Stimulated activated CD4-positive, alpha-beta T cell treated with anti-CD3 and anti-CD28 coated beads, Interleukin-4, amount 100 ng/mL, for 1 hour (primary cell): Measurements from ENCODE around the gene ABCC2.

ENCODE experiments used
- DNase-seq: peaks from one replicate; pipeline ENCODE4 v3.0.0-alpha.2; 2020

Gene ABCC2

GRCh38 chr10:99777918-99778714 lies 4.3 kb upstream of the ABCC2 start:
- no peak for DNase-seq

GRCh38 chr10:99779335-99779734 lies 3.1 kb upstream of the ABCC2 start:
- DNase-seq: no peak

DNA sequence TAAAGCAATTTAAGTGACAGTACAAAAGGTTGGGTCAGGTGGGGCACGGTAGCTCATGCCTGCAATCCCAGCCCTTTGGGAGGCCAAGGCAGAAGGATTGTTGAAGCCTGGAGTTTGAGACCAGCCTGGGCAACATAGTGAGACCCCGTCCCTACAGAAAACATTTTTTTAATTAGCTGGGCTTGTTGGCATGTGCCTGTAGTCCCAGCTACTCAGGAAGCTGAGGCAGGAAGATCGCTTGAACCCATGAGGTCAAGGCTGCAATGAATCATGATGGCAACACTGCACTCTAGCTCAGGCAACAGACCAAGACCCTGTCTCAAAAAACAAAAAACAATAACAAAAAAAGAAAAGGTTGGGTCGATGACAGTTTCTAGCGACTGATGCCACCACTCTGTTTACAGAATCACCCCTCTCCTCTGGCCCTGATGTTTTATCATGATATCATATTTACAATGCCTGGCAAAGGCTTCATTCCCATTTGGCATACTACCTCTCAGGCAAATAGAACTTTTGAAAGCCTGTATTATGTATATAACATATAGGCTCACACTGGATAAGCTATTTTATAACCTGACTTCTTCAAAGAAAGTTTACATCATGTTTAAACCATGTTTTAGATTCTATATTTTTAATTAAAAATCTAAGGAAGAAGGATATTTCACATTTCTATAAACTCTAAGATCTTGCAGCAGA lies 558 bp upstream of the ABCC2 start:
- DNase-seq: no peak

DNA sequence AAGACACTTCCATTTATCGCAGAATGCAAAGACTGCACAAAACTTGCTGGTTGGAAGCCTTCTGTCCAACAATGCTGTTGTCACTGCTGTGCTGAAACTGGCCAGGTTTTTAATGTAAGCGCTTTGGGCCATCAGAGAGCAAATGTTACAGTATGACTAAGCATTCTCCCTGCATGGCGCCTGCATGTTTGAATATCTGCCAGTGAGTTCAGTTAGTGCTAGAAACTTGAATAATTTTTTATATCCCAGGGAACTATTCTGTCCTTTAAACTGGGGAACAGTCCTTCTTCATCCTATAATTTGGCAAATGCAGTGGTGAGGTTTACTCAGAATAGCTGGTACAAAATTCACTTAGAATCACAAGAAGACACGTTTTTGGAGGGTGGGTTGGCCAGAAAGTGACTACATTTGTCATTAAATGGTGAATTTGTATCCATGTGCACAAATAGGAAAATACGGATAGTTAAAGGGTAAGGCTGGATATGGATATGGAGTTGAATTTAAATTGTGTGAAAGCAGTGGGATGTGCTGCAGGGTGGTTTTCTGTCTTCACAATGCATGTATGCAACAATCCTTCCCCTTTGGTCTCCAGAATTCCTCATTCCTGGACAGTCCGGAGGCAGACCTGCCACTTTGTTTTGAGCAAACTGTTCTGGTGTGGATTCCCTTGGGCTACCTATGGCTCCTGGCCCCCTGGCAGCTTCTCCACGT lies 1.7 kb downstream of the ABCC2 start:
- DNase-seq: no peak

- no peak for DNase-seq
Measured at GRCh38 chr10:99784727-99785441, 2.4 kb downstream of the ABCC2 start.

GRCh38 chr10:99785646-99786045 lies 3.2 kb downstream of the ABCC2 start:
- no peak for DNase-seq

- no peak for DNase-seq
Measured at GRCh38 chr10:99787311-99787710, 4.9 kb downstream of the ABCC2 start.

DNA sequence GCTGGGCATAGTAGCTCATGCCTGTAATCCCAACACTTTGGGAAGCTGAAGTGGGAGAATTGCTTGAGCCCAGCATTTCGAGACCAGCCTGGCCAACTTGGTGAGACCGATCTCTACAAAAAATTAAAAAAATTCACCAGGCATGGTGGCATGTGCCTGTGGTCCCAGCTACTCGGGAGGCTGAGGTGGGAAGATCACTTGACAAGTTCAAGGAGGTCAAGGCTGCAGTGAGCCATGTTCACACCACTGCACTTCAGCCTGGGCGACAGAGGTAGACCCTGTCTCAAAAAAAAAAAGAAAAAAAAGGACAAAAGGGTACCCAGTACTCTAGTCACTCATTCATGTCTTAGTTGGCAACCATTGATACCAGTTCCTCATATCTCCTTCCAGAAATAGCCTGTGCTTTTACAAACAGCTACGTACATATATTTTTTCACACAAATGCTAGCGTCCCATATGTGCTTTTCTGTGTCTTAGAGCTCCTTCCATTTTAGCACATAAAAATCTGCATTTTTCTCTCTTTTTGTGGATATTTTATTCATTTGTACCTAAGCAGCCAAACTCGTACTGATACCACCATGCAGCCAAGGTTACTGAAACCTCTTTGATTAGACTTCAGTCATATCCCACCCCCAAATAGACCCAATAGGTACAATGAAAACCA lies 5.5 kb downstream of the ABCC2 start:
- DNase-seq: no peak

- no peak for DNase-seq
Measured at GRCh38 chr10:99788598-99789256, 6.3 kb downstream of the ABCC2 start.

- no peak for DNase-seq
Measured at GRCh38 chr10:99791831-99792230, 9.4 kb downstream of the ABCC2 start.

DNA sequence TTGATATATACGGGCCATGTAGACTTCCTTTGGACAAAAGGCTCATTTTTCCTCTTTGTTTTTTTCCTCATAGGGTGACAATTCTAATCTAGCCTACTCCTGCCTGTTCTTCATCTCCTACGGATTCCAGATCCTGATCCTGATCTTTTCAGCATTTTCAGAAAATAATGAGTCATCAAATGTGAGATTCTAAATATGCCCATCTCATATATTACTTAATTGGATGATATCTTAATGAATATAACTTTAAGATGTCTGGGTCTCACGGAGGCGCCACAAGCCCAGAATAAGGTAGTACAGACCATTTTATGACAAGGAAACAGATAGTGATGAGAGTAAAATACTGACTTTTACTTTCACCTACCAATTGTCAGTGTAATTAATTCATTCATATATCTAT lies 11.4 kb downstream of the ABCC2 start:
- DNase-seq: no peak

- no peak for DNase-seq
Measured at GRCh38 chr10:99796928-99797327, 14.5 kb downstream of the ABCC2 start.

GRCh38 chr10:99798031-99798430 lies 15.6 kb downstream of the ABCC2 start:
- no peak for DNase-seq

DNA sequence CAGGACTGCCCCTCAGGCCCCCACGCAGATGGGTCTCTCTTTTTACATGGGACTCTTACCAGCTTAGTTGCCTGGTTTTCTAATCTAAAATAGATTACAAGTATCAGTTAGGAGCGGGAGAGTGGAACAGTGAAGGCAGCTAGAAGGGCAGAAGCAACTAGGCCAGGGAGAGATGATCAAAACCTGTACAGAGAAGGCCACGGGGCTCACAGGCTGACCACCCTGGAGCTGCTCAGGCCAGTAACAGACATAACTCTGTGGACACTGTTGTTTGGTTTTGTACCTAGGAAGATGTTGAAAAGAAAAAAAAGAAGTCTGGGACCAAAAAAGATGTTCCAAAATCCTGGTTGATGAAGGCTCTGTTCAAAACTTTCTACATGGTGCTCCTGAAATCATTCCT lies 16.5 kb downstream of the ABCC2 start:
- no peak for DNase-seq

DNA sequence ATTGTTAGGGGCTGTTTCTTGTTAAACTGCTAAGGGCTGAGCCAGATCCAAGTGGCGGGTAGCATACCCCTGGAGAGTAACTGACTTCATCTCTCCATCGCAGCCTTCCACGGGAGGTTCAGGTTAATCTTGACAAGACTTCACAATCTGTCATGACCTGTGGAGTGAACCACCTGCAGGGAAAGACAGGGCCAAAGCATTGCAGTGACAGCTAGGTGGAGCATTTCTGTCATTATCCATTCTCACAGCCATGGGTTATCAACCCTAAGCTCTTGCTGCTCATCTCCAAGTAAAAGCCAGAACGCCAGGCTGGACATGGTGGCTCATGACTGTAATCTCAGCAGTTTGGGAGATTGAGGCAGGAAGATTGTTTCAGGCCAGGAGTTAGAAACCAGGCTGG lies 17.2 kb downstream of the ABCC2 start:
- DNase-seq: no peak

DNA sequence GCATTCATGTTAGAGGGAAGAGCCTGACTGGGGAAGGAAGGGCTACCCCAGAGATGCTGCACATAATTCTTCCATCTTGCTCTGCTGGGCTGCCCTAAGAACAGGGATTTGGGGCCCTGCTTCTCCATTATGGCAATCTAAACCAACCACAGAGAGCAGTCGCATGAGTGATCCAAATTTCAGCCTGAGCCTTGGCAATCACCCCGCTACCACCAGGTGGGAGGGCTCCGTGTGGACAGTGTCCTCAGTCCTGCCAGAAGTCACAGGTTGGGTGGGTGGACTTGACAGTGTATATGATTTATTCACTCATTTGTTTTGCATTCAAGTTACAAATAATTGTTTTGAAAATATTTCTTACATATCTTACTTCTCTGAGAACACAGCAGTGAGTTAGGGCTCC lies 22.0 kb downstream of the ABCC2 start:
- DNase-seq: no peak

GRCh38 chr10:99805190-99805589 lies 22.8 kb downstream of the ABCC2 start:
- DNase-seq: no peak

DNA sequence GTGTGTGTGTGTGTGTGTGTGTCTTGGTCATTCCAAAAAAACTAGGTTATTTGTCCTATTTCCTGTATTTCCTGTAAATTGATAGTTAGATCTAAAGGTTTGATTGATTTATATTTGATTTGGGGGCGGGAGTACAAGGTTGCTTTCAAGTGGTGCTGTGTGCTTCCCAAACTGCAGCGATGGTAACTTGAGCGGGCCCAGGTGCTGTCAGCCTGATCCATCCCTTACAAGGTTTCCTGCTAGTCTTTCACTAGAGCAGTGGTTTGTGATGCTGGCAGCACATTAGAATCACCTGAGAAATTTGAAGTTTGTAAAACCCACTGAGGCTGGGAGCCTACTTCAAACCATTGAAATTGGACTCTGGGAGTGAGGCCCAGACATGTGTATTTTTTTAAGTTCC lies 23.7 kb downstream of the ABCC2 start:
- no peak for DNase-seq

- DNase-seq: no peak
Measured at GRCh38 chr10:99807786-99808185, 25.3 kb downstream of the ABCC2 start.

- no peak for DNase-seq
Measured at GRCh38 chr10:99808270-99808669, 25.8 kb downstream of the ABCC2 start.

GRCh38 chr10:99809481-99809880 lies 27.0 kb downstream of the ABCC2 start:
- DNase-seq: no peak
